GM12892 (cell line): ENCODE measurements around the gene TEX22.

Experiments used
- POLR2A ChIP-seq: IDR thresholded peaks from 2 replicates; pipeline ENCODE4 v1.6.1; 2011; ENCODE audit warnings: low read depth, low read length, control low read depth
- POLR2AphosphoS5 ChIP-seq: IDR thresholded peaks from 2 replicates; pipeline ENCODE4 v1.6.1; 2011; ENCODE audit warnings: low read depth, low read length, control low read depth

DNA sequence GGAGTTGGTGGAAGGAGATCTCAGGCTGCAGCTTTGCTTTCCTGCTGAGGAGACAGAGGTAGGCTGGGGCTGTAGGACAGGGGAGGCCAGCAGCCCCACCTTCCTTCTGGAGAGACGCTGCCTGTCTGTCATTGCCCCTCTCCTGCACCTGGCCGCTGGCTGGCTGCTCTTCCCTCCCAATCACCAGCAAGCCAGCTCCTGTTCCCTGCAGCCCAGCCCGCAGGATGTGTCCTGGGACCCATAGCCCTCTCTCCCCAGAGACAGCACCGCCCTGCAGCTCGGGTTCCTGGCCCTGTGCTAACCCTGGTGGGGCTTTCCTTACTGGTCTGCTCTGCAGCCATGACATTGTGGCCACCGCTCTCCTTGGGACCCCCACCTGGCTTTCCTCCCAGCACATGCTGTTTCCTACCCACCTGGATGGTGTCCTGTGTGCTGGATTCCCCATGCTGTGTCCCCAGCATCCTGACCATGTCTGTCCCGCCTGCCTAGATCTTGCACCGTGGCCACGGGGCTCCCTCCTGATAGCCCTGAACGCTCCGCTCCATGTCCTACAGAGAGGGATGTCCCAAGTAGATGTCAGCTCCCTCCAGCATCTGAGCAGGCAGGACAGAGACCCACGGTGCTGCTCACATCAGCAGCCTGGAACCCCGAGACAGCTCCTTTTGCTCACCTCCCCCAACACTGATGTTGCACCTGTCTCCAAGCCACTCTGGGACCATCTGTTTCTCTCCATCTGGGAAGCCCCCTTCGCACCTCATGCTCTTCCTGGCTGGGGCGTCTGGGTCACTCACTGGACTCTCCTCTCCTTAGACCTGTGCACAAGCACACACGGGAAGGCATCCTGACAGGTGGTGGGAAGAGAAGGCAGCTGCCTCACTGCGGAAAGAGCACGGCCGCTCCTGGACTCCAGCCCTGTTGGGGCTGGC lies 20.2 kb downstream of the TEX22 start:
- TF ChIP-seq POLR2A (no peak), POLR2AphosphoS5 (no peak)
